HL-60 (cell line): ENCODE results near the gene AIG1.

Experiments used
- DNase-seq, 2 experiments: peaks; one replicate each; pipeline ENCODE4 v3.0.0-alpha.2; 2010 to 2020; ENCODE audit warnings: low read depth in 1 of 2, low spot score in 1 of 2
- H3K27ac ChIP-seq: fragments of 250-450 bp; sonication (Bioruptor Pico); replicated peaks from 2 replicates; pipeline ENCODE4 v1.5.1; 2020; ENCODE audit warnings: mild to moderate bottlenecking, moderate library complexity
- H3K27me3 ChIP-seq: fragments of 250-450 bp; sonication (Bioruptor Pico); 2 replicates; pipeline ENCODE4 v1.5.1; 2021; ENCODE audit warnings: mild to moderate bottlenecking, moderate library complexity; ENCODE audit not compliant: insufficient read depth, poor library complexity, severe bottlenecking
- H3K4me3 ChIP-seq: replicated peaks from 2 replicates; pipeline ENCODE4 v1.5.1; 2011; ENCODE audit warnings: mild to moderate bottlenecking, control low read depth, low read length; ENCODE audit not compliant: insufficient read depth
- GABPA ChIP-seq: IDR thresholded peaks from 2 replicates; pipeline ENCODE4 v1.6.1; 2012; ENCODE audit warnings: low read depth
- POLR2AphosphoS5 ChIP-seq: IDR thresholded peaks from 2 replicates; pipeline ENCODE4 v1.6.1; 2012; ENCODE audit warnings: low read depth
- REST ChIP-seq: IDR thresholded peaks from 2 replicates; pipeline ENCODE4 v1.6.1; 2012; ENCODE audit warnings: low read depth; ENCODE audit not compliant: insufficient replicate concordance
- SPI1 ChIP-seq: IDR thresholded peaks from 2 replicates; pipeline ENCODE4 v1.6.1; 2012; ENCODE audit warnings: low read depth, mild to moderate bottlenecking, borderline replicate concordance
- TF ChIP-seq, protein P1 (sequence below): IDR thresholded peaks from one replicate; pipeline ENCODE4 v1.5.1; 2011; ENCODE audit warnings: low read length, control low read depth, inconsistent platforms; ENCODE audit not compliant: insufficient read depth

Gene AIG1

DNA sequence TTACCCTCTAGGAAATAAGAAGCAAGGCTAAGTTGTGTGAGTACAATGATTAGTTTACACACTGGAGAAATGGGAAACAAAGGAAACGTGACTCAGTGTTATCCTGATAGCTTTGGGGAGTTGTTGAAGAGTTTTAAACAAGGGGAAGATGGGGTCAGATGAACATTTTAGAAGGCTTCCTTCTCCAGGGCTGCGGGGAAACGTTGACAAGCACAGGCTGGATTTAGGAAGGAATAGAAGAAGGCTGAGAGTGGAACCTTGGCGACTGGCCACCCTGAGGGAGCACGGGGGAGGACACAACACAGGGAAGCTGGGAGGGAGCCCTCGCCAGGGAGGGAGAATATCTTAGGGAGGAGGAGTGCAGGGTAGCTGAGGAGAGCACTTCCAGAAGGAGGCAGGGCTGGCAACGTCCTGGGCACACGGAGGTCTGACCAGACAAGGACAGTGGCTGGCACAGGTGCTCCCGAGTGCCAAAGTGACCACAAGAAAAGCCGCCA, 134.7 kb downstream of the AIG1 start:
- no peak for DNase-seq
- H3K4me3 ChIP-seq: no peak overlapping the region
- no peak overlapping the region for H3K27ac ChIP-seq
- TF ChIP-seq REST (no peak), POLR2AphosphoS5 (no peak), GABPA (no peak), SPI1 (no peak)
- TF ChIP-seq, protein P1, sequence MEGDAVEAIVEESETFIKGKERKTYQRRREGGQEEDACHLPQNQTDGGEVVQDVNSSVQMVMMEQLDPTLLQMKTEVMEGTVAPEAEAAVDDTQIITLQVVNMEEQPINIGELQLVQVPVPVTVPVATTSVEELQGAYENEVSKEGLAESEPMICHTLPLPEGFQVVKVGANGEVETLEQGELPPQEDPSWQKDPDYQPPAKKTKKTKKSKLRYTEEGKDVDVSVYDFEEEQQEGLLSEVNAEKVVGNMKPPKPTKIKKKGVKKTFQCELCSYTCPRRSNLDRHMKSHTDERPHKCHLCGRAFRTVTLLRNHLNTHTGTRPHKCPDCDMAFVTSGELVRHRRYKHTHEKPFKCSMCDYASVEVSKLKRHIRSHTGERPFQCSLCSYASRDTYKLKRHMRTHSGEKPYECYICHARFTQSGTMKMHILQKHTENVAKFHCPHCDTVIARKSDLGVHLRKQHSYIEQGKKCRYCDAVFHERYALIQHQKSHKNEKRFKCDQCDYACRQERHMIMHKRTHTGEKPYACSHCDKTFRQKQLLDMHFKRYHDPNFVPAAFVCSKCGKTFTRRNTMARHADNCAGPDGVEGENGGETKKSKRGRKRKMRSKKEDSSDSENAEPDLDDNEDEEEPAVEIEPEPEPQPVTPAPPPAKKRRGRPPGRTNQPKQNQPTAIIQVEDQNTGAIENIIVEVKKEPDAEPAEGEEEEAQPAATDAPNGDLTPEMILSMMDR: no peak
- no peaks in the 10 kb centered on the region for H3K27me3 ChIP-seq

DNA sequence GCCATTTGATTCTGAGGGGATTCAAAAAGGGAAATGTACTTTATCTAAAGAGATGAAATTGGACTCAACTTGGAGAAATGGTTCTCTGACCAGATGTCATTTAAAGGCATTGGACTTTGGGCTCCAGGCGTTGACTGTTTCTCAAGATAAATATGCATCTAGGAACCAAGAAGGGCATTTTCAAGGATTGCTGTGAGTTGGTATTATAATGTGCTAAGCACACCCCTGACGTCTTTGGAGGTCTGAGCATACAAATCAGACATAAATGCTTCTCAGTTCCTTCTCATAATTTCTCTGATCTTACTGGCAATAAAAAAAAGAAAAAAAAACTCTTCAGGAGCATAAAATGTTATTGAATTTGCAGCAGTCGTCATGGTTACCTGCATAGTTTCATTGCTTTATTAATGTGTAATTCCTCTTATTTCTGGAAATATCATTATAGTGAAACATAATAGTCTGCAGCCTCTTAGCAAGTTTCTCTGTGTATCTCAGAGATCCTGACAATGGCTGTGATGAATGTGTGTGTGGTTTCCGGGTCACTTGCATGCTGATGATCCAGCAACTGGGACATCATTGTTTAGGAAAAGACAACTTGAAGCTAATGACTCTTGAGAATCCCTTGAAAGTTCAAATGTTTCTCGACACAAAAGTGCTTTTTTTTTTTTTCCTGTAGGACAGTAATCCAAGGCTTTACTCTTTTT, 136.0 kb downstream of the AIG1 start:
- H3K4me3 ChIP-seq: no peak overlapping the region
- no peaks in the 10 kb centered on the region for H3K27me3 ChIP-seq
- no peak for DNase-seq
- TF ChIP-seq GABPA (no peak), SPI1 (no peak), POLR2AphosphoS5 (no peak), REST (no peak)
- TF ChIP-seq, protein P1: no peak
- H3K27ac ChIP-seq: no peak overlapping the region

GRCh38 chr6:143197377-143197776, 136.7 kb downstream of the AIG1 start:
- no peak overlapping the region for H3K27ac ChIP-seq
- no peaks in the 10 kb centered on the region for H3K27me3 ChIP-seq
- no peak for TF ChIP-seq SPI1
- TF ChIP-seq, protein P1: no peak
- TF ChIP-seq POLR2AphosphoS5: no peak
- TF ChIP-seq GABPA: no peak
- TF ChIP-seq REST: no peak
- DNase-seq: no peak
- H3K4me3 ChIP-seq: no peak overlapping the region
